Hepatocyte (in vitro differentiated cells): ENCODE measurements around the gene ITSN1.

Experiments
- EZH2 ChIP-seq: fragments of 200-600 bp; sonication (generic); IDR thresholded peaks from 2 replicates; pipeline ENCODE4 v1.6.1; 2016; ENCODE audit warnings: antibody characterized with exemption, mild to moderate bottlenecking, borderline replicate concordance
- EZH2phosphoT487 ChIP-seq: fragments of 200-600 bp; sonication (generic); IDR thresholded peaks from one replicate; pipeline ENCODE4 v1.6.1; 2018; ENCODE audit warnings: antibody characterized with exemption, mild to moderate bottlenecking, low read depth, moderate library complexity; ENCODE audit not compliant: unreplicated experiment, severe bottlenecking
- TF ChIP-seq, protein P1 (sequence below): fragments of 200-600 bp; sonication (generic); IDR thresholded peaks from 2 replicates; pipeline ENCODE4 v1.5.1; 2016; ENCODE audit warnings: antibody characterized with exemption, mild to moderate bottlenecking; ENCODE audit not compliant: poor library complexity

DNA sequence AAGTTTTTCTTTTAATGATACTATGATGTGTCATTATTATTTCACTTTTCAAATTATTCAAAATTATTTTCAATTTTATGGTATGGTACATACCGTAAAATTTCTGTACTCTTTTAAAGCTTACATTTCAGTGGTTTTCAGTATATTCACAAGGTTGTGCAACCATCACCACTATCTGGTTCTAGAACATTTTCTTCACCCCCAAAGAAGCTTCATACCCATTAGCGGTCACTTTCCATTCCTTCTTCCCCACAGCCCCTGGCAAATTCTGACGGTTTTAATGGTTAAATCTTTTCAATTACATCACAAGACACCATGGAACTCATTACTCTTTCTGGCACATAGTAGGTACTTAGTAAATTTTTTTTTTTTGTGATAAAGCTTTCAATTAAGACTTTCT, 296.1 kb downstream of the ITSN1 start:
- TF ChIP-seq, protein P1, sequence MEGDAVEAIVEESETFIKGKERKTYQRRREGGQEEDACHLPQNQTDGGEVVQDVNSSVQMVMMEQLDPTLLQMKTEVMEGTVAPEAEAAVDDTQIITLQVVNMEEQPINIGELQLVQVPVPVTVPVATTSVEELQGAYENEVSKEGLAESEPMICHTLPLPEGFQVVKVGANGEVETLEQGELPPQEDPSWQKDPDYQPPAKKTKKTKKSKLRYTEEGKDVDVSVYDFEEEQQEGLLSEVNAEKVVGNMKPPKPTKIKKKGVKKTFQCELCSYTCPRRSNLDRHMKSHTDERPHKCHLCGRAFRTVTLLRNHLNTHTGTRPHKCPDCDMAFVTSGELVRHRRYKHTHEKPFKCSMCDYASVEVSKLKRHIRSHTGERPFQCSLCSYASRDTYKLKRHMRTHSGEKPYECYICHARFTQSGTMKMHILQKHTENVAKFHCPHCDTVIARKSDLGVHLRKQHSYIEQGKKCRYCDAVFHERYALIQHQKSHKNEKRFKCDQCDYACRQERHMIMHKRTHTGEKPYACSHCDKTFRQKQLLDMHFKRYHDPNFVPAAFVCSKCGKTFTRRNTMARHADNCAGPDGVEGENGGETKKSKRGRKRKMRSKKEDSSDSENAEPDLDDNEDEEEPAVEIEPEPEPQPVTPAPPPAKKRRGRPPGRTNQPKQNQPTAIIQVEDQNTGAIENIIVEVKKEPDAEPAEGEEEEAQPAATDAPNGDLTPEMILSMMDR, result no peak
- TF ChIP-seq EZH2phosphoT487 (no peak), EZH2 (no peak)
